ENCODE measurements around the gene TMEM126B. TPM values are rescaled to one million over a fixed set of nuclear protein-coding genes. Genes with fewer than 3 reads are reported as not detected.

The TMEM126B gene
- total and polyA plus RNA-seq, 4 donors = 52.9 to 129 (median 65.1) TPM

DNA sequence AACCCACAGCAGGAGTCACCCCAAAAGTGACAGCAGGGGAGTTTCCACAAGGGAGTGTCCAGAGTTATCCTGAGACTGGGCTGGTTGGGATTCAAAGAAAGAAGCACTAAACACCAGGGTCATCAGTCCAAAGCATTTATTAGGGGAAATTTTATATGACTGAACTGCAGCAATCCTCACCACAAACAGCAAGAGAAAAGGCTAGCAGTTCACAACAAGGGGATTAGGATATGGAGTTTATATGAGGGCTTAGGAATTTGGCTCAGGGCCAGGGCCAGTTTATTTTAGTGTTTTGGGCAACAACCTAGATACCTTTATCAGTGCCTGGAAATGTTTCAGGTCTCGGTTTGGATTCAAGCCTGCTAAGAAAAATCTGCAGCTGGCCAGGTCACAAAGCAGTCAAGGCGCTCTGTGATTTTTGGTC lies 14.8 kb downstream of the TMEM126B start:
- DNase-seq (peak in 2 of 3 donors; percentile 20 to 31), ATAC-seq (ENCODE audit: insufficient read depth, low FRiP score) (no peak)
- WGBS, 2 donors = 58 to 70% methylated on average over 2 of the region's 2 CpGs
- TF ChIP-seq, protein P1, sequence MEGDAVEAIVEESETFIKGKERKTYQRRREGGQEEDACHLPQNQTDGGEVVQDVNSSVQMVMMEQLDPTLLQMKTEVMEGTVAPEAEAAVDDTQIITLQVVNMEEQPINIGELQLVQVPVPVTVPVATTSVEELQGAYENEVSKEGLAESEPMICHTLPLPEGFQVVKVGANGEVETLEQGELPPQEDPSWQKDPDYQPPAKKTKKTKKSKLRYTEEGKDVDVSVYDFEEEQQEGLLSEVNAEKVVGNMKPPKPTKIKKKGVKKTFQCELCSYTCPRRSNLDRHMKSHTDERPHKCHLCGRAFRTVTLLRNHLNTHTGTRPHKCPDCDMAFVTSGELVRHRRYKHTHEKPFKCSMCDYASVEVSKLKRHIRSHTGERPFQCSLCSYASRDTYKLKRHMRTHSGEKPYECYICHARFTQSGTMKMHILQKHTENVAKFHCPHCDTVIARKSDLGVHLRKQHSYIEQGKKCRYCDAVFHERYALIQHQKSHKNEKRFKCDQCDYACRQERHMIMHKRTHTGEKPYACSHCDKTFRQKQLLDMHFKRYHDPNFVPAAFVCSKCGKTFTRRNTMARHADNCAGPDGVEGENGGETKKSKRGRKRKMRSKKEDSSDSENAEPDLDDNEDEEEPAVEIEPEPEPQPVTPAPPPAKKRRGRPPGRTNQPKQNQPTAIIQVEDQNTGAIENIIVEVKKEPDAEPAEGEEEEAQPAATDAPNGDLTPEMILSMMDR (IDR thresholded peaks at IDR 0.05; ENCODE audit: control extremely low read depth, extremely low read depth) = no peak
- Histone ChIP-seq H3K27ac (ENCODE audit: low read depth in 1 of 2, low read length in 1 of 2) (no peak overlapping the region), H3K9me3 (ENCODE audit: control insufficient read depth in 4 of 4, insufficient read depth in 3 of 4, low read length in 3 of 4) (no peaks in the 10 kb centered on the region), H3K4me1 (ENCODE audit: control insufficient read depth in 5 of 5, insufficient read depth in 5 of 5, low read length in 5 of 5) (peaks cover 0 to 9% (median 2%) of the 10 kb centered on the region in 5 donors), H3K9ac (ENCODE audit: insufficient read depth in 1 of 2, low read length in 2 of 2) (no peak overlapping the region), H3K27me3 (ENCODE audit: control insufficient read depth in 3 of 3, insufficient read depth in 3 of 3, low read length in 2 of 3) (no peaks in the 10 kb centered on the region), H3K4me3 (no peak overlapping the region), H3K36me3 (ENCODE audit: control insufficient read depth in 4 of 4, insufficient read depth in 4 of 4, low read length in 4 of 4) (peaks cover 0 to 2% (median under 1%) of the 10 kb centered on the region in 4 donors)

DNA sequence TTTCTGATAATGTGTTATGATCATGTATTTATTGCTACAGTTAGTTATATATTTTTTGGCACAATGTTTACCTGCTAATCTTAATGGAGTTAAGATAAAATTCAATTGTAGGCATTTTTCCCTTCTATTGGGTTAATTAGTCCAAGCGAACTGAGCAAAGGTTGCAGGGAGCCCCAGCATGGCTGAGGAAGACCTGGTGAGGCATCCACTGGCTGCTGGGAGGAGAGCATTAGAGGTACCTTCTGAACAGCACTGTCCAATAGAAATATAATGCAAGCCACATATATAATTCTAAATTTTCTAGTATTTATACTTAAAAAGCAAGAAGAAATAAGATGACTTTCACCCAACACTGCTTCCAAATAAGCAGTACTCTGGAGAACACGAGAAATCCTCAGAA lies 18.7 kb downstream of the TMEM126B start:
- H3K27ac ChIP-seq (ENCODE audit: low read depth in 1 of 2, low read length in 1 of 2) = peak overlapping the region; percentile 57 to 82
- peak overlapping the region; percentile 77 to 85 for H3K9ac ChIP-seq (ENCODE audit: insufficient read depth in 1 of 2, low read length in 2 of 2)
- WGBS, 2 donors = 39 to 40% methylated on average over 2 of the region's 2 CpGs
- H3K36me3 ChIP-seq (ENCODE audit: control insufficient read depth in 4 of 4, insufficient read depth in 4 of 4, low read length in 4 of 4) = peaks cover 0 to 8% (median 2%) of the 10 kb centered on the region in 4 donors
- peaks cover 0 to 15% (median 2%) of the 10 kb centered on the region in 5 donors for H3K4me1 ChIP-seq (ENCODE audit: control insufficient read depth in 5 of 5, insufficient read depth in 5 of 5, low read length in 5 of 5)
- TF ChIP-seq, protein P1 (IDR thresholded peaks at IDR 0.05; ENCODE audit: control extremely low read depth, extremely low read depth) = no peak
- H3K27me3 ChIP-seq (ENCODE audit: control insufficient read depth in 3 of 3, insufficient read depth in 3 of 3, low read length in 2 of 3) = no peaks in the 10 kb centered on the region
- ATAC-seq (ENCODE audit: insufficient read depth, low FRiP score) (no peak), DNase-seq (no peak)
- no peak overlapping the region for H3K4me3 ChIP-seq
- H3K9me3 ChIP-seq (ENCODE audit: control insufficient read depth in 4 of 4, insufficient read depth in 3 of 4, low read length in 3 of 4) = no peaks in the 10 kb centered on the region

DNA sequence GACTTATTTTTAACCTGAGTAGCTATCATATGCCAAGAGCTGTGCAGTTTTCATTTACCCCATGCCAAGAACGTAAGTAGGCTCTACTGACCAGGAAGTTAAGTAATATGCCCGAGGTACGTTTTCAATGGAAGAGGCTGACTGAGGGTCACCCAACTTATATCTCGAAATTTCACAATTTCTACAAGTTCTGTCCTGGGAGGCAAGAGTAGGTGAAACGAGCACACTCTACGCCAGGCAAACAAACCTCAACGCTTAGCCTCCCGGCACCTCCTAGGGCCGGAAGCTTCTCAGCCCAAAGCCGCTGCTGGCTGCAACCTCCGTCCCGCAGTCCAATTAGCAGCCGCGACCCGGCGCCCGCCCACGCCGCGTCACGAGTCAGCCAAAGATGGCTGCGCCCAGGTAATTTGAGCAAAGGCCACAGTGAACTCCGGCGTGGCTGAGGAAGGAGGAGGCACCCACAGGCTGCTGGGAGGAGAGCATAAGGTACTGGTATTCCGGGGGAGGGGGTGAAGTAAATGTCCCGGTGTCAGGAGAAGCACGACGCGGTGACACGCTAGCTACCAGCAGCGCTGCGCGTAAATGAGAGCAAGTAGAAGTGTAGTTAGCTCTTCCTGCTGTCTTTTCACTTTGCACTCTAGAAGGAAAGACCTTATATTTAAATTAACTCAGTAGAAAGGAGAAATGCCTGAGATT lies 19.4 kb downstream of the TMEM126B start, which contains the start of gene TMEM126A:
Gene TMEM126A, plus strand, starts transcription at position 364 of the 696 bp plus-strand sequence. CDS start 2,289 bp downstream, outside the sequence.
- WGBS, 2 donors = 0% methylated on average over 33 of the region's 33 CpGs
- peak; percentile 91 to 92 (median 91) for DNase-seq
- H3K36me3 ChIP-seq (ENCODE audit: control insufficient read depth in 4 of 4, insufficient read depth in 4 of 4, low read length in 4 of 4) = peaks cover 0 to 8% (median 2%) of the 10 kb centered on the region in 4 donors
- H3K27me3 ChIP-seq (ENCODE audit: control insufficient read depth in 3 of 3, insufficient read depth in 3 of 3, low read length in 2 of 3) = no peaks in the 10 kb centered on the region
- no peaks in the 10 kb centered on the region for H3K9me3 ChIP-seq (ENCODE audit: control insufficient read depth in 4 of 4, insufficient read depth in 3 of 4, low read length in 3 of 4)
- peak within 1 kb of the TSS; percentile 79 to 90 for H3K9ac ChIP-seq (ENCODE audit: insufficient read depth in 1 of 2, low read length in 2 of 2)
- peaks cover 0 to 15% (median 2%) of the 10 kb centered on the region in 5 donors for H3K4me1 ChIP-seq (ENCODE audit: control insufficient read depth in 5 of 5, insufficient read depth in 5 of 5, low read length in 5 of 5)
- TF ChIP-seq, protein P1 (IDR thresholded peaks at IDR 0.05; ENCODE audit: control extremely low read depth, extremely low read depth) = no peak
- peak within 1 kb of the TSS; percentile 57 to 82 for H3K27ac ChIP-seq (ENCODE audit: low read depth in 1 of 2, low read length in 1 of 2)
- peak; percentile 98 for ATAC-seq (ENCODE audit: insufficient read depth, low FRiP score)
- peak within 1 kb of the TSS; percentile 71 for H3K4me3 ChIP-seq
